MM.1S (cell line): ENCODE measurements around the gene DDX24.

ENCODE experiments used
- DNase-seq: peaks from one replicate; pipeline ENCODE4 v3.0.0-alpha.2; 2015
- H2AFZ ChIP-seq: fragments of 300-600 bp; sonication (generic); 2 replicates; pipeline ENCODE4 v1.6.0; 2016; ENCODE audit warnings: antibody characterized with exemption, low read length
- H3F3A ChIP-seq: fragments of 300-600 bp; sonication (generic); 2 replicates; pipeline ENCODE4 v1.6.1; 2016; ENCODE audit warnings: mild to moderate bottlenecking, antibody characterized with exemption, low read length, moderate library complexity, mixed read lengths; ENCODE audit not compliant: insufficient read depth
- H3K27ac ChIP-seq: fragments of 300-600 bp; sonication (generic); 2 replicates; pipeline ENCODE4 v1.5.1; 2016; ENCODE audit warnings: mild to moderate bottlenecking, low read length
- H3K27me3 ChIP-seq: fragments of 300-600 bp; sonication (generic); replicated peaks from 2 replicates; pipeline ENCODE4 v1.6.0; 2016; ENCODE audit warnings: low read length; ENCODE audit not compliant: insufficient read depth
- H3K36me3 ChIP-seq: fragments of 300-600 bp; sonication (generic); replicated peaks from 2 replicates; pipeline ENCODE4 v1.6.1; 2016; ENCODE audit warnings: mild to moderate bottlenecking, low read length, mixed read lengths; ENCODE audit not compliant: insufficient read depth
- H3K4me1 ChIP-seq: fragments of 300-600 bp; sonication (generic); 2 replicates; pipeline ENCODE4 v1.6.1; 2016; ENCODE audit warnings: low read length, mixed read lengths
- H3K4me2 ChIP-seq: fragments of 300-600 bp; sonication (generic); 2 replicates; pipeline ENCODE4 v1.6.0; 2016; ENCODE audit warnings: low read depth, low read length
- H3K4me3 ChIP-seq: fragments of 300-600 bp; sonication (generic); 2 replicates; pipeline ENCODE4 v1.5.1; 2016; ENCODE audit warnings: low read length, mixed read lengths
- H3K79me2 ChIP-seq: fragments of 300-600 bp; sonication (generic); 2 replicates; pipeline ENCODE4 v1.6.1; 2016; ENCODE audit warnings: mixed run types, low read length, mixed read lengths
- H3K9ac ChIP-seq: fragments of 300-600 bp; sonication (generic); 2 replicates; pipeline ENCODE4 v1.6.1; 2016; ENCODE audit warnings: low read length, mixed read lengths
- H3K9me2 ChIP-seq: fragments of 300-600 bp; sonication (generic); replicated peaks from 2 replicates; pipeline ENCODE4 v1.6.1; 2016; ENCODE audit warnings: mild to moderate bottlenecking, low read length, mixed read lengths; ENCODE audit not compliant: insufficient read depth
- H3K9me3 ChIP-seq: fragments of 300-600 bp; sonication (generic); replicated peaks from 2 replicates; pipeline ENCODE4 v1.6.1; 2016; ENCODE audit warnings: mild to moderate bottlenecking, low read length, mixed read lengths; ENCODE audit not compliant: insufficient read depth
- H4K20me1 ChIP-seq: fragments of 300-600 bp; sonication (generic); 2 replicates; pipeline ENCODE4 v1.6.1; 2016; ENCODE audit warnings: mild to moderate bottlenecking, low read length, moderate library complexity, mixed read lengths; ENCODE audit not compliant: insufficient read depth
- EZH2 ChIP-seq: fragments of 300-600 bp; sonication (generic); optimal IDR thresholded peaks from 2 replicates; pipeline ENCODE3; 2017; ENCODE audit warnings: low read depth, mild to moderate bottlenecking, antibody characterized with exemption, low read length, mixed read lengths
- EZH2phosphoT487 ChIP-seq: fragments of 300-600 bp; sonication (generic); IDR thresholded peaks from 2 replicates; pipeline ENCODE4 v1.6.1; 2018; ENCODE audit warnings: antibody characterized with exemption, low read length
- TF ChIP-seq, protein P1 (sequence below): fragments of 300-600 bp; sonication (generic); IDR thresholded peaks from 2 replicates; pipeline ENCODE4 v1.5.1; 2016; ENCODE audit warnings: antibody characterized with exemption, low read length, mixed read lengths

DDX24 gene

DNA sequence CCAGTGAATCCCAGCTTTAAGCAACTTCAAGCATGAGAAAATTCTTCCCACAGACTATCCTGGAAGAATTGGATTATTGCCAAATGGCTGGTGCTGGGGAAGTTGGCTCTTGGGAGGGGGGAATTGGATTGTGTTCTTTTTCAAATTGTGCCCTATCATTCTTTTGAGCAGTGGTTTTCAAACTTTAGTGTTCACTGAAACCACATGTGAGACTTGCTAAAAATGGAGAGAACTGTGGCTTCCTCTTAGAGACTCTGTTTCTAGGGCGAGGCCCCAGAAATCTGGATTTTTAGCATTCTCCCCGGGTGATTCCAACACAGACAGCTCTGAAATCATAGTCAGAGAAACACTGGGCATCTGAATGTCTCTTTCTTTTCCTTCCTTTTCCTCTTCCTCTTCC is 69.2 kb downstream of the DDX24 start:
- Histone ChIP-seq H3K4me2 (peak overlapping the region; percentile 74), H3K79me2 (no peaks in the 10 kb centered on the region), H3K36me3 (no peaks in the 10 kb centered on the region), H4K20me1 (no peaks in the 10 kb centered on the region), H3K27ac (peak overlapping the region; percentile 96), H3K4me3 (no peak overlapping the region), H3K9ac (peak overlapping the region; percentile 25; the same call in 1 of the 2 replicates), H3K4me1 (peaks cover 47% of the 10 kb centered on the region), H3K9me3 (no peaks in the 10 kb centered on the region), H2AFZ (no peak overlapping the region), H3F3A (peaks cover 33% of the 10 kb centered on the region), H3K27me3 (no peaks in the 10 kb centered on the region), H3K9me2 (no peaks in the 10 kb centered on the region)
- peak; percentile 72 for DNase-seq
- TF ChIP-seq EZH2 (no peak), EZH2phosphoT487 (no peak)

DNA sequence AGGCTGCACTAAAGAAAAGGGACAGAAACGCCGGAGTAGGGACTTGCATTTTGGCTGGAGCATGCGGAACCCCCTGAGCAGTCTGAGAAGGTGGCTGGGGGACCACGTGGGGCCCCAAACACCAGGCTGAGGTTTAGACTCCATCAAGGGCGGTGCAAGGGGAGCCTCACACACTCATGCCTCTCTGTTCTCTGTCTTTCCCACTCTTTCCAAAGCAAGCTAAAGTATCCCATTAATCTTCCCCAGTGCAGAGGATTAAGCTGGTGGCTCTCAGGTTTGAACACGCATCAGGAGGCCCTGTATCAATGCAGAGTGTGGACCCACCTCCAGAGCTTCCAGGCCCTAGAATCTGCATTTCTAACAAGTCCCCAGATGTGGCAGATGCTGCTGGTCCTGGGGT is 70.4 kb downstream of the DDX24 start:
- peaks cover 33% of the 10 kb centered on the region for H3F3A ChIP-seq
- peak overlapping the region; percentile 96; the same call in 1 of the 2 replicates for H3K27ac ChIP-seq
- no peaks in the 10 kb centered on the region for H3K27me3 ChIP-seq
- H2AFZ ChIP-seq = no peak overlapping the region
- no peaks in the 10 kb centered on the region for H3K36me3 ChIP-seq
- peaks cover 47% of the 10 kb centered on the region for H3K4me1 ChIP-seq
- no peaks in the 10 kb centered on the region for H3K79me2 ChIP-seq
- H3K4me3 ChIP-seq = no peak overlapping the region
- TF ChIP-seq EZH2phosphoT487 (no peak), EZH2 (no peak)
- TF ChIP-seq, protein P1, sequence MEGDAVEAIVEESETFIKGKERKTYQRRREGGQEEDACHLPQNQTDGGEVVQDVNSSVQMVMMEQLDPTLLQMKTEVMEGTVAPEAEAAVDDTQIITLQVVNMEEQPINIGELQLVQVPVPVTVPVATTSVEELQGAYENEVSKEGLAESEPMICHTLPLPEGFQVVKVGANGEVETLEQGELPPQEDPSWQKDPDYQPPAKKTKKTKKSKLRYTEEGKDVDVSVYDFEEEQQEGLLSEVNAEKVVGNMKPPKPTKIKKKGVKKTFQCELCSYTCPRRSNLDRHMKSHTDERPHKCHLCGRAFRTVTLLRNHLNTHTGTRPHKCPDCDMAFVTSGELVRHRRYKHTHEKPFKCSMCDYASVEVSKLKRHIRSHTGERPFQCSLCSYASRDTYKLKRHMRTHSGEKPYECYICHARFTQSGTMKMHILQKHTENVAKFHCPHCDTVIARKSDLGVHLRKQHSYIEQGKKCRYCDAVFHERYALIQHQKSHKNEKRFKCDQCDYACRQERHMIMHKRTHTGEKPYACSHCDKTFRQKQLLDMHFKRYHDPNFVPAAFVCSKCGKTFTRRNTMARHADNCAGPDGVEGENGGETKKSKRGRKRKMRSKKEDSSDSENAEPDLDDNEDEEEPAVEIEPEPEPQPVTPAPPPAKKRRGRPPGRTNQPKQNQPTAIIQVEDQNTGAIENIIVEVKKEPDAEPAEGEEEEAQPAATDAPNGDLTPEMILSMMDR = no peak
- no peaks in the 10 kb centered on the region for H3K9me2 ChIP-seq
- no peak for DNase-seq
- H4K20me1 ChIP-seq = no peaks in the 10 kb centered on the region
- no peak overlapping the region for H3K4me2 ChIP-seq
- no peak overlapping the region for H3K9ac ChIP-seq
- no peaks in the 10 kb centered on the region for H3K9me3 ChIP-seq

DNA sequence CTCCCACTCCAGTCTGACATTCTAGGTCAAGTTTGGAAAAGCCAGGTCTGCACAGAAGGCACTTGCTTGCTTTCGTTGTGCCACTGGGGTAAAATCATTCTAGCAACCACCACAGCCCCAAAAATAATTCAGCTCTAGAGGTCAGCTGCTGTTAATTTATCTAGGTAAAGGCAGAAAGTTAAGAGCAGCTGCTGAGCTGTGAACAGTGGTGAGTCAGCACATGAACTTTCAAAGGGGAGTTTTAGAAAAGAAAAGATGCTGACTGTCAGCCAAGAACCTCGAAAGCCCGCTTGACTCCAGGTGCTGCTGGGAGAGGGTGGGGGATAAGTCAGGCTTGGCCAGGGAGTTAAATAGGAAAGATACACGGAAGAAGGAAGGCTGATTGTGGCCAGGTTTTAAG is 71.2 kb downstream of the DDX24 start:
- Histone ChIP-seq H3K9ac (peak overlapping the region; percentile 41; the same call in 1 of the 2 replicates), H3K4me2 (peak overlapping the region; percentile 32; the same call in 1 of the 2 replicates), H3K27ac (peak overlapping the region; percentile 96)

DNA sequence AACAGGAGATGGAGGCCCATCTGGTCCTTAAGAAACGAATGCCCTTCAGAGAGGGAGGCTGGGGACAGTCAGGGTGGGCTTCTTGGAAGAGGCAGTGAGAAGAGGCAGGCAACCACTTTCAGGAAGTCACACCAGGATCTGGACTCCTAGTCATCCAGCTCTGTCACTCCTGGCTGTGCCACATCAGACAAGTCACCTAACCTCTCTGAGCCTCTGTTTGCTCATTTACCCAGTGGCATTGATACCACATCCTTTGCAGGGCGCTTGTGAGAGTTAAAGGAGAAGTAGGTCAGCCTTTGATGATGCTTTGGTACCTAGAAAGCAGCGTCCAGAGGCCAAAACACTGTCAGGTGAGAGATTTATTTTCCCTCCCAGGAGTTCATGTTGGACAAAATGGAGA is 72.8 kb downstream of the DDX24 start:
- no peak for DNase-seq

More for the DNA sequence above, 71.2 kb downstream of the DDX24 start:
- H3K9me3 ChIP-seq = no peaks in the 10 kb centered on the region
- DNase-seq = peak; percentile 86
- peaks cover 45% of the 10 kb centered on the region for H3K4me1 ChIP-seq
- H3K27me3 ChIP-seq = no peaks in the 10 kb centered on the region
- no peak overlapping the region for H2AFZ ChIP-seq
- no peaks in the 10 kb centered on the region for H3K36me3 ChIP-seq
- no peaks in the 10 kb centered on the region for H4K20me1 ChIP-seq
- no peaks in the 10 kb centered on the region for H3K9me2 ChIP-seq
- TF ChIP-seq EZH2phosphoT487 = no peak
- TF ChIP-seq, protein P1 = no peak
- TF ChIP-seq EZH2 = no peak
- peaks cover 33% of the 10 kb centered on the region for H3F3A ChIP-seq
- H3K79me2 ChIP-seq = no peaks in the 10 kb centered on the region
- H3K4me3 ChIP-seq = no peak overlapping the region

More for the DNA sequence above, 72.8 kb downstream of the DDX24 start:
- TF ChIP-seq, protein P1 = no peak
- no peak for TF ChIP-seq EZH2
- no peak for TF ChIP-seq EZH2phosphoT487
- H3K9me2 ChIP-seq = no peaks in the 10 kb centered on the region
- no peak overlapping the region for H3K4me3 ChIP-seq
- no peak overlapping the region for H3K9ac ChIP-seq
- H3K79me2 ChIP-seq = no peaks in the 10 kb centered on the region
- H3K4me1 ChIP-seq = peaks cover 35% of the 10 kb centered on the region
- H4K20me1 ChIP-seq = no peaks in the 10 kb centered on the region
- peak overlapping the region; percentile 96; the same call in 1 of the 2 replicates for H3K27ac ChIP-seq
- H2AFZ ChIP-seq = no peak overlapping the region
- no peaks in the 10 kb centered on the region for H3K27me3 ChIP-seq
- H3K9me3 ChIP-seq = no peaks in the 10 kb centered on the region
- H3K4me2 ChIP-seq = no peak overlapping the region
- peaks cover 33% of the 10 kb centered on the region for H3F3A ChIP-seq
- H3K36me3 ChIP-seq = no peaks in the 10 kb centered on the region
